Ishikawa (cell line): ENCODE results near the gene LCN15.
A peak's percentile ranks its signal among the peaks of the same experiment; 100 is the strongest.

Source experiments
- CREB1 ChIP-seq: IDR thresholded peaks from 2 replicates; pipeline ENCODE4 v1.6.1; 2012; ENCODE audit warnings: low read depth
- REST ChIP-seq: IDR thresholded peaks from 2 replicates; pipeline ENCODE4 v1.6.1; 2012; ENCODE audit warnings: low read depth, mild to moderate bottlenecking

- 0 out of 2 replicates have a peak, but pooled peaks have one; percentile 12 for TF ChIP-seq CREB1
- no peak for TF ChIP-seq REST
These were observed 27.4 kb upstream of the LCN15 start for GRCh38 chr9:136791516-136792276.
